Rectal smooth muscle tissue (tissue), 1 donor: ENCODE results near the gene TMCO4.
A peak's percentile ranks its signal among the peaks of the same experiment; 100 is the strongest.

Experiments
- H3K27ac ChIP-seq: one replicate; pipeline ENCODE4 v1.7.0; 2013; ENCODE audit warnings: low read depth, low read length, inconsistent platforms
- H3K27me3 ChIP-seq: one replicate; pipeline ENCODE4 v1.7.0; 2013; ENCODE audit warnings: low read length; ENCODE audit not compliant: control insufficient read depth, insufficient read depth
- H3K36me3 ChIP-seq: one replicate; pipeline ENCODE4 v1.7.0; 2013; ENCODE audit warnings: low read length; ENCODE audit not compliant: control insufficient read depth, insufficient read depth
- H3K4me1 ChIP-seq: one replicate; pipeline ENCODE4 v1.7.0; 2013; ENCODE audit warnings: low read length; ENCODE audit not compliant: control insufficient read depth, insufficient read depth
- H3K4me3 ChIP-seq: one replicate; pipeline ENCODE4 v1.7.0; 2013; ENCODE audit warnings: low read length
- H3K9ac ChIP-seq: one replicate; pipeline ENCODE4 v1.7.0; 2013; ENCODE audit warnings: low read length

TMCO4 gene

GRCh38 chr1:19734472-19734999 is 65.2 kb downstream of the TMCO4 start:
- Histone ChIP-seq H3K36me3 (peaks cover 8% of the 10 kb centered on the region), H3K4me3 (no peak overlapping the region), H3K9ac (no peak overlapping the region), H3K27me3 (no peaks in the 10 kb centered on the region), H3K27ac (peak overlapping the region; percentile 69), H3K4me1 (peaks cover 39% of the 10 kb centered on the region)

GRCh38 chr1:19734056-19734455 is 65.7 kb downstream of the TMCO4 start:
- H3K36me3 ChIP-seq: peaks cover 8% of the 10 kb centered on the region
- H3K27me3 ChIP-seq: no peaks in the 10 kb centered on the region
- no peak overlapping the region for H3K27ac ChIP-seq
- peaks cover 39% of the 10 kb centered on the region for H3K4me1 ChIP-seq
- no peak overlapping the region for H3K4me3 ChIP-seq
- no peak overlapping the region for H3K9ac ChIP-seq

GRCh38 chr1:19733615-19734014 is 66.1 kb downstream of the TMCO4 start:
- no peak overlapping the region for H3K9ac ChIP-seq
- H3K4me3 ChIP-seq: no peak overlapping the region
- H3K36me3 ChIP-seq: peaks cover 11% of the 10 kb centered on the region
- no peaks in the 10 kb centered on the region for H3K27me3 ChIP-seq
- peaks cover 39% of the 10 kb centered on the region for H3K4me1 ChIP-seq
- no peak overlapping the region for H3K27ac ChIP-seq

DNA sequence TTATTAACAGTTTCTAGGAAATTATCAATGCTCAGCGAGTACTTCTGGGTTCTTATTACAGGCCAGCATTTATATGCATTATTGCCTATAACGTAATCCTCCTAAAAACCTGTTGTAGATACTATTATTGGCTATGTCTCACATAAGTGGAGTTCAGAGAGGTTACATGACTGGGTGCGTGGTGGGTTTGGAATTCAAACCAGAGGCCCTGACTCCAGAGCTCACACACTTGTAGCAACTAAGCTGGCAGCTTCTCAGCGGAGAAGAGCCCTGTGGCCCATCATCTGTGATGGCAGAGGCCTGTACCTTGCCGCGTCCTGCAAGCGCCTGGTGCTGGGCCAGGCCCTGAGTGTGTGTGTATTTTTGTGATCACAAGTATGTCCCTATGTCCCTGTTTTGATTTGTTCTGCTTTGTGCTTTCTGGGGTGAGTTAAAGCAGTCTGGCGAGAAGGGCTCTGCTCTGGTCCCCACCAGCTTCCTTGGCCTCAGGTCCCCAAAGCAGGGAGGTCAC is 68.3 kb downstream of the TMCO4 start:
- Histone ChIP-seq H3K4me1 (peaks cover 30% of the 10 kb centered on the region), H3K27me3 (no peaks in the 10 kb centered on the region), H3K27ac (peak overlapping the region; percentile 75), H3K4me3 (no peak overlapping the region), H3K36me3 (peaks cover 12% of the 10 kb centered on the region), H3K9ac (no peak overlapping the region)

DNA sequence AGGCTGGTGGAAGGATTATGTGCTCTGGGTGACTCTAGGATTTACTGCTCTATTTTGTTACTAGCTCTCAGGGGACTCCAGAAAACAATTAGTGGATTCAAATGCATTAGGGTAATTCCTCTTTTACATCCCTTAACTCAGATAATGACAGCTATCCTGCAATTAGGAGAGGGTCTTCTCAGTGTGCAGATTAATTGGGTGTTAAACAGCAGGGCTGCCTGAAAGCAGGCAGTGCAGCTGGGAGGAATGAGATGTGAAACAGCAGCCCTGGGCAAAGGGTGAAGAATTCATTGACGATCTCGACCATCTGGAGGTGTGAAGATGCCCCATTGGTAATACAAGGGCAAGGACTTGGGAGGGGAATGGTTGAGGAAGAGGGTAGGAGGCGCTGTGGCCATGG is 68.9 kb downstream of the TMCO4 start:
- Histone ChIP-seq H3K27ac (peak overlapping the region; percentile 75), H3K9ac (no peak overlapping the region), H3K4me1 (peaks cover 25% of the 10 kb centered on the region), H3K4me3 (no peak overlapping the region), H3K36me3 (peaks cover 12% of the 10 kb centered on the region), H3K27me3 (no peaks in the 10 kb centered on the region)

GRCh38 chr1:19730232-19730631 is 69.5 kb downstream of the TMCO4 start:
- peaks cover 17% of the 10 kb centered on the region for H3K36me3 ChIP-seq
- no peak overlapping the region for H3K27ac ChIP-seq

GRCh38 chr1:19728413-19729145 is 71.1 kb downstream of the TMCO4 start:
- Histone ChIP-seq H3K27ac (no peak overlapping the region), H3K4me3 (no peak overlapping the region), H3K27me3 (no peaks in the 10 kb centered on the region), H3K36me3 (peaks cover 21% of the 10 kb centered on the region), H3K9ac (no peak overlapping the region), H3K4me1 (peaks cover 12% of the 10 kb centered on the region)

More at GRCh38 chr1:19730232-19730631, 69.5 kb downstream of the TMCO4 start:
- no peaks in the 10 kb centered on the region for H3K27me3 ChIP-seq
- H3K9ac ChIP-seq: no peak overlapping the region
- H3K4me1 ChIP-seq: peaks cover 20% of the 10 kb centered on the region
- H3K4me3 ChIP-seq: no peak overlapping the region

DNA sequence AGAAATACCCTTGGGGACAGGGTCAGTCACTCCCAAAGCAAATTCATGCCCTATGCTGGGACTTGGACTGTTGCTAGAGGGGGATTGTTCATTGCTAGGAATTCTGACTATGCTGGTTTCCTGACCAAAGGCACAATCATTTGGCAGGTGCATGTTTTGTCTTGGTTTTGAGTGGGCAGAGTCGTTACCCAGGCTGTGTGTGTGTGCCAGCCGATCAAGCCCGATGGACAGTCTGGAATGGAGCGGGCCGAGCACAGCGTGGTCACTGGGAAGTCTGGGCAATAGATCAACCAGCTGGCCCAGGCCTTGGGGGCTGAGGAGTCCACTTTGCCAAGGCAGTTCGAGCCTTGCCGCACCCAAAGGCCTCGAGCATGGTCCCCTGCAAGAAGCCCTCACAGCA is 74.1 kb downstream of the TMCO4 start:
- H3K4me3 ChIP-seq: no peak overlapping the region
- no peaks in the 10 kb centered on the region for H3K27me3 ChIP-seq
- H3K4me1 ChIP-seq: no peaks in the 10 kb centered on the region
- no peak overlapping the region for H3K27ac ChIP-seq
- H3K36me3 ChIP-seq: peaks cover 17% of the 10 kb centered on the region
- no peak overlapping the region for H3K9ac ChIP-seq

DNA sequence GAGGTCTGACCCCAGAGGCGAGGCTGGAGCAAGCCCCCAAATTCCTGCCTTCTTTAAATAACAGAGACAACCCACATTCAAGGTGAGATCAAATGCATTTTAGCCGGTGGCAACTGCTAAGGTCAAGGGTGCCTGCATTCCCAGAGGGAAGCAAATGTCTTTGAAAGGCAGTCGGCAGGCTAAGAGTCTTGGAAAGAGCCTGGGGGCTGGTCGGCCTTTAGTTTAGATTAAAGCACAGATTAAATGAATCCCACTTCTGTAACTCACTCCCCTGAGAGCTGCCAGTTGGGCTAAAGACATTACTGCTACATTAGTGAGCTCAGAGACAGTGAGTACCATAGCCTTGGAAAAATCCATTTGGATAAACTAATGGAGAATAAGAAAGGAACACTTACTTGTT is 75.8 kb downstream of the TMCO4 start:
- peaks cover 13% of the 10 kb centered on the region for H3K36me3 ChIP-seq
- H3K4me3 ChIP-seq: no peak overlapping the region

DNA sequence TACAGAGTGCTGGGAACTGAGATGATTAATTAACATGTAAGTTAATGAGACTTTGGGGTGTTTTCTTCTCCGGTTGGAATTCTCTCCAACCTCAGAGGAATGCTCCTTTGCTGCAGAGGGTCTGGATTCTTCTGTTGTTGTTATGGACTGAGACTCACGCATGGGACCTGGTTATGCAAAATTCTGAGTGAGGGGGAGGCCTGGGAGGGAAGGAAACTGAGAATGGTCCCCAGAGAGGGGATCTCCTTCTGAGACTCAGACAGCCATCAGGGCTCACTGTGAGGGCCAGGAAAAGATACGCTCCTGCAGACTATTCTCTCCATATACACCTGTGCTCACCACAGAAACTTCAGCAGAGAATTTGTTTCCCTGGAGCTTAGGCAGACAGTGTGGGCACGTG is 78.7 kb downstream of the TMCO4 start:
- no peaks in the 10 kb centered on the region for H3K27me3 ChIP-seq
- peak overlapping the region; percentile 3 for H3K27ac ChIP-seq
- peaks cover 9% of the 10 kb centered on the region for H3K36me3 ChIP-seq
- no peak overlapping the region for H3K9ac ChIP-seq
- H3K4me3 ChIP-seq: no peak overlapping the region
- H3K4me1 ChIP-seq: no peaks in the 10 kb centered on the region

More for the DNA sequence above, 75.8 kb downstream of the TMCO4 start:
- Histone ChIP-seq H3K9ac (no peak overlapping the region), H3K27me3 (no peaks in the 10 kb centered on the region), H3K4me1 (no peaks in the 10 kb centered on the region), H3K27ac (no peak overlapping the region)

DNA sequence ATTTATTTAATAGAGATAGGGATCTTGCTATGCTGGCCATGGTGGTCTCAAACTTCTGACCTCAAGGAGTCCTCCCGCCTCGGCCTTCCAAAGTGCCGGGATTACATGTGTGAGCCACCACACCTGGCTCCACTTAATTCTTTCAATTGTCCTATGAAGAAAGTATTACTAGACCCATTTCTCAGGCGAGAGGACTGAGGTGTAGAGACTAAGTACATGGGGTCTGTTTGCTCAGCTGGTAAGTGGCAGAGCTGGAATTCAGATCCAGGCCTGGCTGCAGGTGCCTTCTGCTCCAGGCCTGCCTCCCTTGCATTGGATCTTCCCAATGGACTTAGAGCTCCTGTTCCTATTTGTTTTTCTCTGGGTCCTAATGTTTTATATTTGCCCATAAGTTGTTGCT is 79.5 kb downstream of the TMCO4 start:
- H3K27me3 ChIP-seq: no peaks in the 10 kb centered on the region
- H3K4me1 ChIP-seq: no peaks in the 10 kb centered on the region
- no peak overlapping the region for H3K9ac ChIP-seq
- no peak overlapping the region for H3K4me3 ChIP-seq
- H3K36me3 ChIP-seq: peaks cover 4% of the 10 kb centered on the region
- no peak overlapping the region for H3K27ac ChIP-seq

DNA sequence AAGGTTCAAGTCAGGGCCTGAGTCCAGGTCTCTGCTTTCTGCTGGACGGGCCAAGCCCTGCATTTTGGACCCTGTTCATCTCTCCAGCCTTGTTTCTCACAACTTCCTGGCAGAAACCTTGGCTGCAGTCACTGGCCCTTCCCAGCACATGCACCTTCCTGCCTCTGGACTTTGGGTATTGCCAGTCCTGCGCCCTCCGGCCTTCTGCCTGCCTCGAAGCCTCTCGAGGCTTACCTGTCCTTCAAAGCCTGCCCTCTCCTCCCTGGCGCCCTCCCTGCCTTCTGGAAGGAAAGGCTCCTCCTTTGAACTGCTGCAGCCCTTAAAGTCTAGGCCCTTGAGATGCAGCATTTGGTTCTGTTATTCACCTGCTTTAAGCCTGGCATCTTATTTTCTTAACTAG is 82.2 kb downstream of the TMCO4 start:
- H3K9ac ChIP-seq: no peak overlapping the region
- no peaks in the 10 kb centered on the region for H3K4me1 ChIP-seq
- H3K36me3 ChIP-seq: no peaks in the 10 kb centered on the region
- no peak overlapping the region for H3K27ac ChIP-seq
- H3K27me3 ChIP-seq: no peaks in the 10 kb centered on the region
- H3K4me3 ChIP-seq: no peak overlapping the region
